Brain microvascular endothelial cell (primary cell): ENCODE data around the gene ALX1.

Source experiments
- DNase-seq: peaks from one replicate; pipeline ENCODE4 v3.0.0-alpha.2; 2020
- H3K27ac ChIP-seq: fragments of 250-450 bp; sonication (Bioruptor Pico); 2 replicates; pipeline ENCODE4 v1.5.1; 2020; ENCODE audit warnings: mild to moderate bottlenecking, moderate library complexity
- H3K27me3 ChIP-seq: fragments of 250-450 bp; sonication (Bioruptor Pico); replicated peaks from 2 replicates; pipeline ENCODE4 v1.5.1; 2020; ENCODE audit warnings: mild to moderate bottlenecking
- H3K36me3 ChIP-seq: fragments of 250-450 bp; sonication (Bioruptor Pico); replicated peaks from 2 replicates; pipeline ENCODE4 v1.5.1; 2020; ENCODE audit warnings: mild to moderate bottlenecking
- H3K4me3 ChIP-seq: 2 replicates; pipeline ENCODE4 v1.5.1; 2011; ENCODE audit warnings: low read depth, mild to moderate bottlenecking, control low read depth, low read length, moderate library complexity
- CTCF ChIP-seq: IDR thresholded peaks from 2 replicates; pipeline ENCODE4 v1.5.1; 2011; ENCODE audit warnings: low read depth, mild to moderate bottlenecking, moderate library complexity, low read length, control low read depth, inconsistent platforms; ENCODE audit errors: missing control alignments
- in situ Hi-C: cut with HindIII; loops from 2 replicates; pipeline ENCODE4 v1.10.0; 2017; ENCODE audit warnings: low sequenced_read_pairs, low pct_ligation_motif_present

The ALX1 gene

DNA sequence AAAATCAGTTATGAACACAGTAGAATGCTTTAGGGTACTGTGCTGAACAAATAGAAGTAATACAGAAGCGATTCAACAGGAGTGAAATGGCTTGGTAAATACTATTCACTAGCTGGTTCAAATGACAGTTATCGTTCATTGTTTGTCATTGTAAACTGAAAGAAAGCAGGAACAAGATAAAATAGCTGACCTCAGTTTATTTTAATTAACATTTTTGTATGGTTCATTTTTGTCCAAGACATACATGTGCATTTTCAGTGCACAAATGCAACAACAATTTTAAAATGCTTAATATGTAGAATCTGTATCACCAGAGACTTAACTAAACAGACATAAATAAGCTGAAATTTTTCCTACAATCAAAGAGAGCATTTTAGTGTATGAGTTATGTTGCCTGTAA lies 49.9 kb downstream of the ALX1 start:
- in situ Hi-C loops: no loop called here
- no peak for DNase-seq
- Histone ChIP-seq H3K4me3 (no peak overlapping the region), H3K36me3 (no peaks in the 10 kb centered on the region), H3K27ac (no peak overlapping the region), H3K27me3 (no peaks in the 10 kb centered on the region)
- no peak for TF ChIP-seq CTCF

DNA sequence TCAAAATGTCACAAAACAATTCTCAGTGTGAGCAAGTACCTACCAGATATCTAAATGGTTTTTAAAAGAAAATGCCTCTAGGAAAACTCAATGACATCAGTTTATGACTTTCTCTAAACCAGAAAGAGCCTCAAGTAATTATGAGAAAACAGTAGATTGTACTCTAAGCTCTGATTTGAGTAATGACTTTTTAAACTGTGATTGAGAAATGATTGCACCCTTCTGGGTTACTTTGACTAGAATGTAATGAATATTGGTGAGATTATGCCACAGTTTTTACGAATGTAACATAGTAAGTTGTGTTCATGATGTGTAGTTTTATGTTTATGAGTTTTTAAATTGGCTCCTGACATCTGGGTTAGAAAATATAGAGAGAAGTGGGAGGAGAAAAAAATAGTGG lies 68.8 kb downstream of the ALX1 start:
- no peak for TF ChIP-seq CTCF
- Histone ChIP-seq H3K36me3 (no peaks in the 10 kb centered on the region), H3K27ac (no peak overlapping the region), H3K27me3 (no peaks in the 10 kb centered on the region), H3K4me3 (no peak overlapping the region)
- no peak for DNase-seq
- in situ Hi-C loops: no loop called here

DNA sequence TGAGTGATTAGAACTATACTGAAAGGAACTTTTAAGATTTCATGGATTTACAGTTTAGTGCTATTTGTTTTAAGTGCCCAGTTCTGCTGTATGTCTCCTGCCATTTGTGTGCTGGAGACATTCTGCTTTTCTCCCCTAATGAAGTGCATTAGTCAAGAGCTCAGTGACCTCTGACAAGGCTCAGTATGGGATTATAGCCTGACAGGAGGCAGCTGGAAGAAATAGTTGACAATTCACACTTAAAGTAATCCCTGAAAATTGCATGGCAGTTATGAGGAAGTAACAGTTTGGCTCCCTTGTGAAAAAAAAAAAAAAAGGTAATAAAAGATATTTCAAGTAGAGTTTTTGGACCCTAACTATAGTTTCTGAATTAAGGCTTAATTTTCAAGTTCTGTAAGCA lies 70.3 kb downstream of the ALX1 start:
- DNase-seq: no peak
- Histone ChIP-seq H3K36me3 (no peaks in the 10 kb centered on the region), H3K27ac (no peak overlapping the region), H3K27me3 (no peaks in the 10 kb centered on the region), H3K4me3 (no peak overlapping the region)
- in situ Hi-C loops: no loop called here
- TF ChIP-seq CTCF: no peak
